SK-N-SH treated with all-trans-retinoic acid at 6 μM for 48 hours (cell line): ENCODE data around the gene ERC1.

ENCODE experiments used
- ATAC-seq: fragments of 200-7000 bp; cut with Tn5 transposase; 3 replicates; pipeline ENCODE4 v1.9.1; 2020; ENCODE audit warnings: mild to moderate bottlenecking, moderate library complexity
- ARNTL ChIP-seq: fragments of 450-650 bp; formaldehyde crosslinking; IDR thresholded peaks from 2 replicates; pipeline ENCODE4 v1.5.0; 2020; ENCODE audit warnings: low read depth, mild to moderate bottlenecking, moderate library complexity, borderline replicate concordance
- BACH2 ChIP-seq: fragments of 250-450 bp; sonication (Bioruptor Pico); IDR thresholded peaks from 2 replicates; pipeline ENCODE4 v1.9.0; 2021; ENCODE audit warnings: mild to moderate bottlenecking, borderline replicate concordance
- CREB5 ChIP-seq: fragments of 250-450 bp; sonication (Bioruptor Pico); IDR thresholded peaks from 2 replicates; pipeline ENCODE4 v1.5.1; 2020; ENCODE audit warnings: low read depth, mild to moderate bottlenecking, moderate library complexity
- CSDC2 ChIP-seq: fragments of 250-450 bp; sonication (Bioruptor Pico); IDR thresholded peaks from 2 replicates; pipeline ENCODE4 v1.5.0; 2020; ENCODE audit warnings: mild to moderate bottlenecking, moderate library complexity
- CSRNP3 ChIP-seq: fragments of 250-450 bp; sonication (Bioruptor Pico); IDR thresholded peaks from 2 replicates; pipeline ENCODE4 v1.5.1; 2021; ENCODE audit warnings: mild to moderate bottlenecking, moderate library complexity
- ESRRG ChIP-seq: fragments of 250-450 bp; sonication (Bioruptor Pico); IDR thresholded peaks from 2 replicates; pipeline ENCODE4 v1.6.1; 2021; ENCODE audit warnings: mild to moderate bottlenecking
- GLIS3 ChIP-seq: fragments of 250-450 bp; sonication (Bioruptor Pico); IDR thresholded peaks from 2 replicates; pipeline ENCODE4 v1.5.0; 2020; ENCODE audit warnings: mild to moderate bottlenecking, moderate library complexity
- ISL1 ChIP-seq: fragments of 250-450 bp; sonication (Bioruptor Pico); IDR thresholded peaks from 2 replicates; pipeline ENCODE4 v2.1.2; 2022; ENCODE audit warnings: mild to moderate bottlenecking, moderate library complexity
- RARB ChIP-seq: fragments of 250-450 bp; sonication (Bioruptor Pico); IDR thresholded peaks from 2 replicates; pipeline ENCODE4 v1.8.0; 2021; ENCODE audit warnings: mild to moderate bottlenecking, moderate library complexity
- SNAI2 ChIP-seq: fragments of 250-450 bp; sonication (Bioruptor Pico); IDR thresholded peaks from 2 replicates; pipeline ENCODE4 v1.5.0; 2020; ENCODE audit warnings: mild to moderate bottlenecking, moderate library complexity
- TCF4 ChIP-seq: fragments of 250-450 bp; sonication (Bioruptor Pico); IDR thresholded peaks from 2 replicates; pipeline ENCODE4 v1.8.0; 2021; ENCODE audit warnings: mild to moderate bottlenecking, moderate library complexity, borderline replicate concordance
- TSHZ2 ChIP-seq: fragments of 250-450 bp; sonication (Bioruptor Pico); IDR thresholded peaks from 2 replicates; pipeline ENCODE4 v1.5.0; 2020; ENCODE audit warnings: mild to moderate bottlenecking, moderate library complexity
- ZFP3 ChIP-seq: fragments of 250-450 bp; sonication (Bioruptor Pico); IDR thresholded peaks from 2 replicates; pipeline ENCODE4 v1.5.0; 2020; ENCODE audit warnings: mild to moderate bottlenecking, moderate library complexity
- ZFP30 ChIP-seq: fragments of 450-650 bp; formaldehyde crosslinking; IDR thresholded peaks from 2 replicates; pipeline ENCODE4 v1.5.0; 2022; ENCODE audit warnings: mild to moderate bottlenecking, moderate library complexity
- ZNF565 ChIP-seq: fragments of 450-650 bp; formaldehyde crosslinking; conservative IDR thresholded peaks from 2 replicates; pipeline ENCODE4 v1.5.0; 2020; ENCODE audit warnings: low read depth, mild to moderate bottlenecking, moderate library complexity
- ZNF70 ChIP-seq: fragments of 450-650 bp; formaldehyde crosslinking; IDR thresholded peaks from 2 replicates; pipeline ENCODE4 v1.5.0; 2020; ENCODE audit warnings: mild to moderate bottlenecking, moderate library complexity
- ZNF8 ChIP-seq: fragments of 450-650 bp; formaldehyde crosslinking; IDR thresholded peaks from 2 replicates; pipeline ENCODE4 v1.5.0; 2020; ENCODE audit warnings: mild to moderate bottlenecking, moderate library complexity
- TF ChIP-seq, protein P1 (sequence below): fragments of 250-450 bp; sonication (Bioruptor Pico); IDR thresholded peaks from 2 replicates; pipeline ENCODE4 v1.8.0; 2021; ENCODE audit warnings: low read depth, mild to moderate bottlenecking, moderate library complexity, borderline replicate concordance
- TF ChIP-seq, protein P2 (sequence below): fragments of 250-450 bp; sonication (Bioruptor Pico); IDR thresholded peaks from 2 replicates; pipeline ENCODE4 v1.8.0; 2020; ENCODE audit warnings: mild to moderate bottlenecking, moderate library complexity, borderline replicate concordance

Gene ERC1

GRCh38 chr12:1310653-1311052, 319.6 kb downstream of the ERC1 start:
- TF ChIP-seq CSRNP3 (CRISPR knock-in tag): no peak
- no peak for TF ChIP-seq SNAI2 (CRISPR knock-in tag)
- no peak for ATAC-seq

GRCh38 chr12:1311145-1311544, 320.1 kb downstream of the ERC1 start:
- no peak for ATAC-seq
- TF ChIP-seq, protein P1, sequence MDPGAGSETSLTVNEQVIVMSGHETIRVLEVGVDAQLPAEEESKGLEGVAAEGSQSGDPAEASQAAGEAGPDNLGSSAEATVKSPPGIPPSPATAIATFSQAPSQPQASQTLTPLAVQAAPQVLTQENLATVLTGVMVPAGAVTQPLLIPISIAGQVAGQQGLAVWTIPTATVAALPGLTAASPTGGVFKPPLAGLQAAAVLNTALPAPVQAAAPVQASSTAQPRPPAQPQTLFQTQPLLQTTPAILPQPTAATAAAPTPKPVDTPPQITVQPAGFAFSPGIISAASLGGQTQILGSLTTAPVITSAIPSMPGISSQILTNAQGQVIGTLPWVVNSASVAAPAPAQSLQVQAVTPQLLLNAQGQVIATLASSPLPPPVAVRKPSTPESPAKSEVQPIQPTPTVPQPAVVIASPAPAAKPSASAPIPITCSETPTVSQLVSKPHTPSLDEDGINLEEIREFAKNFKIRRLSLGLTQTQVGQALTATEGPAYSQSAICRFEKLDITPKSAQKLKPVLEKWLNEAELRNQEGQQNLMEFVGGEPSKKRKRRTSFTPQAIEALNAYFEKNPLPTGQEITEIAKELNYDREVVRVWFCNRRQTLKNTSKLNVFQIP (CRISPR knock-in tag): no peak
- TF ChIP-seq ARNTL (CRISPR knock-in tag) (no peak), ZNF70 (no peak), RARB (CRISPR knock-in tag) (no peak), GLIS3 (CRISPR knock-in tag) (no peak), ESRRG (no peak), SNAI2 (CRISPR knock-in tag) (no peak), CSRNP3 (CRISPR knock-in tag) (no peak), ZNF8 (CRISPR knock-in tag) (no peak), BACH2 (CRISPR knock-in tag) (no peak), ZNF565 (CRISPR knock-in tag) (no peak), ZFP3 (no peak), TCF4 (CRISPR knock-in tag) (no peak), ZFP30 (CRISPR knock-in tag) (no peak), TSHZ2 (CRISPR knock-in tag) (no peak)
- TF ChIP-seq, protein P2, sequence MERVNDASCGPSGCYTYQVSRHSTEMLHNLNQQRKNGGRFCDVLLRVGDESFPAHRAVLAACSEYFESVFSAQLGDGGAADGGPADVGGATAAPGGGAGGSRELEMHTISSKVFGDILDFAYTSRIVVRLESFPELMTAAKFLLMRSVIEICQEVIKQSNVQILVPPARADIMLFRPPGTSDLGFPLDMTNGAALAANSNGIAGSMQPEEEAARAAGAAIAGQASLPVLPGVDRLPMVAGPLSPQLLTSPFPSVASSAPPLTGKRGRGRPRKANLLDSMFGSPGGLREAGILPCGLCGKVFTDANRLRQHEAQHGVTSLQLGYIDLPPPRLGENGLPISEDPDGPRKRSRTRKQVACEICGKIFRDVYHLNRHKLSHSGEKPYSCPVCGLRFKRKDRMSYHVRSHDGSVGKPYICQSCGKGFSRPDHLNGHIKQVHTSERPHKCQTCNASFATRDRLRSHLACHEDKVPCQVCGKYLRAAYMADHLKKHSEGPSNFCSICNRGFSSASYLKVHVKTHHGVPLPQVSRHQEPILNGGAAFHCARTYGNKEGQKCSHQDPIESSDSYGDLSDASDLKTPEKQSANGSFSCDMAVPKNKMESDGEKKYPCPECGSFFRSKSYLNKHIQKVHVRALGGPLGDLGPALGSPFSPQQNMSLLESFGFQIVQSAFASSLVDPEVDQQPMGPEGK: no peak

DNA sequence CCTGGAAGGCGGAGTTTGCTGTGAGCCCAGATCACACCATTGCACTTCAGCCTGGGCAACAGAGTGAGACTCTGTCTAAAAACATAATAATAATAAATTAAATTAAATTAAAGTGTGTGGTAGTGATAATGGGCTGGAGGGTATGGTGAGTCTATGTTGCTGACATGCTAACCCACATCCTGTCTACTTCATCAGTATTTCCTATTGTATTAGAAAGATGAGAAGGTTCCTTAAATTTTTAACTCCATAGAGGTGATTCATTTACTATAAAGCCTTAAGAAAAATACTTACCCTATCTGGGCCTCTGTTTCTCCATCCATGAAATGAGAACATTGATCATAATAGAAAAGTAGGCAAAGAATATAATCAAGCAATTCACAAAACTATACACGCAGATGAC, 322.9 kb downstream of the ERC1 start:
- ATAC-seq: no peak
- TF ChIP-seq CREB5 (CRISPR knock-in tag) (no peak), CSRNP3 (CRISPR knock-in tag) (no peak), ZFP3 (no peak), SNAI2 (CRISPR knock-in tag) (no peak), CSDC2 (CRISPR knock-in tag) (no peak), TCF4 (CRISPR knock-in tag) (no peak), BACH2 (CRISPR knock-in tag) (no peak), ISL1 (no peak), ZNF70 (no peak), ZNF8 (CRISPR knock-in tag) (no peak)
- TF ChIP-seq, protein P1 (CRISPR knock-in tag): no peak
- TF ChIP-seq, all 23 proteins: peak for 0
